ENCODE data around the gene TRIM52. TPM values are rescaled to one million over a fixed set of nuclear protein-coding genes. Genes with fewer than 3 reads are reported as not detected.

Gene TRIM52
- total and polyA plus RNA-seq, 9 of the 15 experiments (the other 6 are each of a cell fraction or from before 2014, with no cell fraction given) = 3.3 to 21.9 (median 13.5) TPM

GRCh38 chr5:181265092-181265671, 4.2 kb upstream of the TRIM52 start:
- no peak overlapping the region for H3K4me2 ChIP-seq (ENCODE audit: insufficient read depth, low read length)
- ChIA-PET CTCF (ENCODE audit: low intra/inter-chr PET ratio) (no interaction called here), POLR2A (interaction anchor here (1.0 to 1.9 kb wide), 4 partner anchors 8 to 30 kb away, joined by 3 to 5 read pairs (median 4); no protein-coding TSS in a partner anchor)
- no peak for ATAC-seq
- H3K9me3 ChIP-seq (replicated peaks; ENCODE audit: control insufficient read depth, insufficient read depth, low read depth, low read length) = no peaks in the 10 kb centered on the region
- peaks cover 14% of the 10 kb centered on the region; the same call in 2 of the 3 replicates for H3K36me3 ChIP-seq (ENCODE audit: control insufficient read depth, insufficient read depth, low read length)
- 68% methylated on average over 16 of the region's 18 CpGs for WGBS (ENCODE audit: insufficient coverage, low coverage, missing lambda C conversion rate)
- no peak overlapping the region for H3K27ac ChIP-seq (ENCODE audit: extremely low read depth, low read depth, low read length)
- TF ChIP-seq SMARCC2 (IDR thresholded peaks at IDR 0.05; ENCODE audit: low read depth) = no peak
- no peak for TF ChIP-seq ZNF23 (CRISPR knock-in tag; IDR thresholded peaks at IDR 0.05)
- TF ChIP-seq EGR1 (conservative IDR thresholded peaks at IDR 0.05) = peak; percentile 25; the same call in 1 of the 2 replicates
- no peak for TF ChIP-seq ZNF449 (CRISPR knock-in tag; IDR thresholded peaks at IDR 0.05)
- peak; percentile 62; the same call in 1 of the 2 replicates for TF ChIP-seq NR2C1 (IDR thresholded peaks at IDR 0.05)
- no peak for TF ChIP-seq NR2C1 (tag; IDR thresholded peaks at IDR 0.05)
- TF ChIP-seq POLR2G (IDR thresholded peaks at IDR 0.05; ENCODE audit: low read depth, low read length) = peak; percentile 59
- TF ChIP-seq HMGXB4 (CRISPR knock-in tag; IDR thresholded peaks at IDR 0.05) = no peak
- TF ChIP-seq ZNF445 (CRISPR knock-in tag; IDR thresholded peaks at IDR 0.05; ENCODE audit: low read depth) = no peak
- no peak for DNase-seq (ENCODE audit: extremely low read depth in 1 of 4, low spot score in 3 of 4)
- H3K4me1 ChIP-seq (replicated peaks in 1 of 2; ENCODE audit: control insufficient read depth in 2 of 2, insufficient read depth in 2 of 2, low read length in 2 of 2) = peaks cover 14 to 37% of the 10 kb centered on the region in 2 experiments; a peak in 4 of 5 replicates
- H3K4me3 ChIP-seq = no peak overlapping the region
- no peak overlapping the region for H2AFZ ChIP-seq (ENCODE audit: low read depth, low read length)
- no TSS peak for BruUV-seq (replicated peaks)
- H3K9me1 ChIP-seq (ENCODE audit: control insufficient read depth, insufficient read depth, low read length) = peaks cover 3% of the 10 kb centered on the region
- in situ Hi-C loops (cut with MboI) = no loop called here
- H3K27me3 ChIP-seq (ENCODE audit: control insufficient read depth in 2 of 2, insufficient read depth in 2 of 2, low read length in 2 of 2) = no peaks in the 10 kb centered on the region
- peaks cover 4% of the 10 kb centered on the region; the same call in 1 of the 2 replicates for H4K20me1 ChIP-seq (replicated peaks; ENCODE audit: control insufficient read depth, insufficient read depth, low read length)
- no peak for FAIRE-seq
- H3K9ac ChIP-seq (ENCODE audit: insufficient read depth in 1 of 2, low read depth in 2 of 2, low read length in 2 of 2) = peak overlapping the region in 1 of 2 experiments; percentile 6; a peak in 1 of 4 replicates
- H3K79me2 ChIP-seq (ENCODE audit: control insufficient read depth, insufficient read depth, low read length) = peaks cover 26% of the 10 kb centered on the region
- intact Hi-C loops (cut with micrococcal nuclease) = no loop called here
